HCT116 (cell line): ENCODE measurements around the gene ATG14.
"Not testable (repeated sequence)": the region's sequence is repeated elsewhere in the genome, so short reads cannot be mapped to it uniquely, and the experiment has no call there.

Source experiments
- CEBPB ChIP-seq: IDR thresholded peaks from 2 replicates; pipeline ENCODE4 v1.6.1; 2012; ENCODE audit warnings: low read depth
- CTCF ChIP-seq, 3 experiments: fragments of 200-600 bp in 1 of 3; sonication (generic) in 1 of 3; IDR thresholded peaks in 2 of 3; conservative IDR thresholded peaks in 1 of 3; 2 replicates each; pipeline ENCODE4 v1.5.1; 2012 to 2017; ENCODE audit warnings: low read depth in 2 of 3, low read length in 2 of 3, antibody characterized with exemption in 1 of 3, borderline replicate concordance in 1 of 3, control low read depth in 1 of 3, mild to moderate bottlenecking in 1 of 3, mixed read lengths in 1 of 3, mixed run types in 1 of 3, moderate library complexity in 1 of 3; ENCODE audit not compliant: insufficient read depth in 1 of 3
- EGR1 ChIP-seq: IDR thresholded peaks from 2 replicates; pipeline ENCODE4 v1.6.1; 2012; ENCODE audit warnings: low read depth
- EZH2 ChIP-seq: fragments of 200-600 bp; sonication (generic); IDR thresholded peaks from 2 replicates; pipeline ENCODE4 v1.6.1; 2017; ENCODE audit warnings: antibody characterized with exemption, mixed run types
- EZH2phosphoT487 ChIP-seq: fragments of 200-600 bp; IDR thresholded peaks from 2 replicates; pipeline ENCODE4 v1.6.1; 2018; ENCODE audit warnings: antibody characterized with exemption, borderline replicate concordance
- FOSL1 ChIP-seq: IDR thresholded peaks from 2 replicates; pipeline ENCODE4 v1.6.1; 2012; ENCODE audit warnings: low read depth
- POLR2A ChIP-seq: IDR thresholded peaks from 2 replicates; pipeline ENCODE4 v1.7.0; 2011; ENCODE audit warnings: borderline replicate concordance; ENCODE audit not compliant: insufficient read depth, insufficient read length; ENCODE audit errors: extremely low read depth
- POLR2AphosphoS5 ChIP-seq: IDR thresholded peaks from 2 replicates; pipeline ENCODE4 v1.6.1; 2011; ENCODE audit warnings: mild to moderate bottlenecking, low read depth, low read length, moderate library complexity
- TCF7L2 ChIP-seq: IDR thresholded peaks from 2 replicates; pipeline ENCODE4 v1.7.0; 2011; ENCODE audit warnings: borderline replicate concordance, inconsistent platforms; ENCODE audit not compliant: insufficient read depth, insufficient read length; ENCODE audit errors: extremely low read depth
- YY1 ChIP-seq: IDR thresholded peaks from 2 replicates; pipeline ENCODE4 v1.6.1; 2011; ENCODE audit warnings: low read length, low read depth, moderate library complexity, mild to moderate bottlenecking; ENCODE audit not compliant: insufficient replicate concordance; ENCODE audit errors: extremely low read depth
- ZNF274 ChIP-seq: fragments of 200-500 bp; sonication (Bioruptor generic); IDR thresholded peaks from 2 replicates; pipeline ENCODE4 v1.6.1; 2014; ENCODE audit warnings: mild to moderate bottlenecking, low read depth, low read length, inconsistent platforms

- TF ChIP-seq YY1; CTCF (IDR thresholded peaks at IDR 0.05 in 2 of 3, conservative IDR thresholded peaks at IDR 0.05 in 1 of 3; ENCODE audit: borderline replicate concordance in 1 of 3, insufficient read depth in 1 of 3, low read depth in 2 of 3, low read length in 2 of 3); CEBPB; EZH2; POLR2A; EZH2phosphoT487; TCF7L2; FOSL1; ZNF274; EGR1; POLR2AphosphoS5: not testable (repeated sequence)
Observed at GRCh38 chr14:55422338-55422737, 10.7 kb upstream of the ATG14 start.
